CD14-positive monocyte (primary cell): Measurements from ENCODE around the gene LRIG1. TPM values are rescaled to one million over a fixed set of nuclear protein-coding genes. Genes with fewer than 3 reads are reported as not detected.

Experiments
- DNase-seq, 3 donors: peaks; one replicate each; pipeline ENCODE4 v3.0.0-alpha.2; 2011 to 2022
- H2AFZ ChIP-seq: 2 replicates; pipeline ENCODE4 v1.6.0; 2012; ENCODE audit warnings: mild to moderate bottlenecking, low read depth, low read length, inconsistent platforms; ENCODE audit not compliant: insufficient read depth, poor library complexity, severe bottlenecking
- H3K27ac ChIP-seq, 2 donors: 1 replicate in 1 of 2; 2 replicates in 1 of 2; pipeline ENCODE4 v1.5.1; 2012 to 2013; ENCODE audit warnings: low read length in 2 of 2, control low read depth in 1 of 2, inconsistent platforms in 1 of 2, low read depth in 1 of 2, mild to moderate bottlenecking in 1 of 2
- H3K27me3 ChIP-seq, 2 donors: one replicate each; pipeline versions ENCODE4 v1.6.0 to v1.6.1; 2011 to 2013; ENCODE audit warnings: low read length in 2 of 2; ENCODE audit not compliant: control insufficient read depth in 2 of 2, insufficient read depth in 2 of 2
- H3K36me3 ChIP-seq, 2 donors: replicated peaks in 1 of 2; 1 replicate in 1 of 2; 2 replicates in 1 of 2; pipeline versions ENCODE4 v1.5.1 to v1.6.1; 2012 to 2013; ENCODE audit warnings: low read length in 2 of 2, control low read depth in 1 of 2, inconsistent platforms in 1 of 2, mild to moderate bottlenecking in 1 of 2; ENCODE audit not compliant: insufficient read depth in 2 of 2, control insufficient read depth in 1 of 2
- H3K4me1 ChIP-seq, 2 donors: 1 replicate in 1 of 2; 2 replicates in 1 of 2; pipeline versions ENCODE4 v1.5.1 to v1.6.1; 2012 to 2013; ENCODE audit warnings: low read length in 2 of 2, control low read depth in 1 of 2, inconsistent platforms in 1 of 2, mild to moderate bottlenecking in 1 of 2, moderate library complexity in 1 of 2; ENCODE audit not compliant: insufficient read depth in 2 of 2, control insufficient read depth in 1 of 2
- H3K4me2 ChIP-seq: replicated peaks from 2 replicates; pipeline ENCODE3; 2012; ENCODE audit warnings: low read length, moderate library complexity, mild to moderate bottlenecking; ENCODE audit not compliant: poor library complexity, severe bottlenecking; ENCODE audit errors: extremely low read depth
- H3K4me3 ChIP-seq, 3 experiments: fragments of 200-600 bp in 1 of 3; sonication (generic) in 1 of 3; replicated peaks in 1 of 3; 1 replicate in 2 of 3; 2 replicates in 1 of 3; pipeline ENCODE4 v1.5.1; 2011 to 2013; ENCODE audit warnings: low read length in 3 of 3, mild to moderate bottlenecking in 3 of 3, control low read depth in 2 of 3, low read depth in 2 of 3, inconsistent platforms in 1 of 3, moderate library complexity in 1 of 3
- H3K79me2 ChIP-seq: 2 replicates; pipeline ENCODE4 v1.6.0; 2012; ENCODE audit warnings: mild to moderate bottlenecking, control low read depth, inconsistent platforms, low read length, moderate library complexity; ENCODE audit not compliant: insufficient read depth
- H3K9ac ChIP-seq: 2 replicates; pipeline ENCODE4 v1.6.0; 2017; ENCODE audit warnings: low read length, mild to moderate bottlenecking; ENCODE audit not compliant: insufficient read depth, poor library complexity, severe bottlenecking
- H3K9me3 ChIP-seq, 2 donors: replicated peaks in 1 of 2; 1 replicate in 1 of 2; 2 replicates in 1 of 2; pipeline versions ENCODE4 v1.5.1 to v1.6.1; 2012 to 2013; ENCODE audit warnings: low read length in 2 of 2, control low read depth in 1 of 2; ENCODE audit not compliant: control insufficient read depth in 1 of 2, insufficient read depth in 1 of 2
- H4K20me1 ChIP-seq: 2 replicates; pipeline ENCODE4 v1.6.0; 2012; ENCODE audit warnings: mild to moderate bottlenecking, low read length, control low read depth, moderate library complexity; ENCODE audit not compliant: insufficient read depth
- H3K27ac Mint-ChIP-seq, 7 donors: one replicate each; pipeline ENCODE4 v1.8.0; 2020; ENCODE audit warnings: mild to moderate bottlenecking in 7 of 7, mixed read lengths in 7 of 7, moderate library complexity in 6 of 7, inconsistent platforms in 2 of 7
- H3K27me3 Mint-ChIP-seq, 3 donors: one replicate each; pipeline ENCODE4 v1.8.0; 2021 to 2022; ENCODE audit warnings: low read depth in 3 of 3, mild to moderate bottlenecking in 3 of 3, mixed read lengths in 3 of 3, moderate library complexity in 3 of 3, inconsistent platforms in 1 of 3
- H3K36me3 Mint-ChIP-seq, 2 donors: one replicate each; pipeline ENCODE4 v1.8.0; 2020; ENCODE audit warnings: mixed read lengths in 2 of 2, inconsistent platforms in 1 of 2, mild to moderate bottlenecking in 1 of 2
- H3K4me1 Mint-ChIP-seq: one replicate; pipeline ENCODE4 v1.8.0; 2020; ENCODE audit warnings: mild to moderate bottlenecking, mixed read lengths
- H3K4me3 Mint-ChIP-seq, 2 donors: one replicate each; pipeline ENCODE4 v1.8.0; 2020; ENCODE audit warnings: mild to moderate bottlenecking in 2 of 2, mixed read lengths in 2 of 2, moderate library complexity in 1 of 2
- H3K9me3 Mint-ChIP-seq, 7 donors: one replicate each; pipeline ENCODE4 v1.8.0; 2020 to 2022; ENCODE audit warnings: mixed read lengths in 7 of 7, mild to moderate bottlenecking in 6 of 7, moderate library complexity in 6 of 7, inconsistent platforms in 2 of 7
- CTCF ChIP-seq: fragments of 200-600 bp; IDR thresholded peaks from one replicate; pipeline ENCODE4 v1.8.0; 2022; ENCODE audit warnings: antibody characterized with exemption, mild to moderate bottlenecking
- WGBS: methylation state at CpG from one replicate; pipeline ENCODE4 v1.1.5; 2013; ENCODE audit warnings: missing lambda C conversion rate; ENCODE audit not compliant: insufficient coverage; 5-methylcytosine and 5-hydroxymethylcytosine counted together
- intact Hi-C, 2 donors: fragments of 100-400 bp; cut with micrococcal nuclease; formaldehyde crosslinking; loops; one replicate each; pipeline versions ENCODE4 v1.15.0 to v1.15.1; 2023
- polyA plus RNA-seq, 3 donors: library from polyadenylated mRNA; depleted of rRNA in 1 of 3; unstranded in 2 of 3; stranded (reverse) in 1 of 3; fragments of 300-500 nt in 2 of 3; fragments of >200 nt in 1 of 3; fragmentation: Illumina TruSeq in 2 of 3; gene quantifications; 1 replicate in 2 of 3; 2 replicates in 1 of 3; pipeline ENCODE4 v1.2.3, GENCODE V29; 2012 to 2021

LRIG1 gene
- polyA plus RNA-seq, 3 donors = 0.82 to 1.9 (median 1.0) TPM

GRCh38 chr3:66473181-66473580 is 27.6 kb downstream of the LRIG1 start:
- no peak overlapping the region for H2AFZ ChIP-seq
- H3K27ac ChIP-seq = no peak overlapping the region
- no peaks in the 10 kb centered on the region for H4K20me1 ChIP-seq
- H3K79me2 ChIP-seq = no peaks in the 10 kb centered on the region
- peaks cover 16 to 25% of the 10 kb centered on the region in 2 donors for H3K4me1 ChIP-seq
- H3K9me3 ChIP-seq = no peaks in the 10 kb centered on the region
- Mint-ChIP-seq H3K4me3 (peak overlapping the region in 1 of 2 donors; percentile 37), H3K27ac (peak overlapping the region in 2 of 7 donors; percentile 49 to 51), H3K36me3 (no peaks in the 10 kb centered on the region), H3K27me3 (peaks cover 0 to 3% (median 0%) of the 10 kb centered on the region in 3 donors), H3K4me1 (peaks cover 33% of the 10 kb centered on the region), H3K9me3 (peaks cover 0 to 2% (median 0%) of the 10 kb centered on the region in 7 donors)
- WGBS = 68% methylated on average over 2 of the region's 4 CpGs
- H3K9ac ChIP-seq = no peak overlapping the region
- H3K4me3 ChIP-seq = no peak overlapping the region
- H3K36me3 ChIP-seq = no peaks in the 10 kb centered on the region
- intact Hi-C loops = no loop called here
- peak overlapping the region; percentile 5 for H3K4me2 ChIP-seq
- no peaks in the 10 kb centered on the region for H3K27me3 ChIP-seq
- peak in 1 of 3 donors; percentile 26 for DNase-seq
- no peak for TF ChIP-seq CTCF

GRCh38 chr3:66472313-66473134 is 28.3 kb downstream of the LRIG1 start:
- no peaks in the 10 kb centered on the region for H3K36me3 Mint-ChIP-seq
- no peak for TF ChIP-seq CTCF
- Histone ChIP-seq H3K36me3 (no peaks in the 10 kb centered on the region), H3K4me3 (no peak overlapping the region), H3K27me3 (no peaks in the 10 kb centered on the region), H4K20me1 (no peaks in the 10 kb centered on the region), H3K4me2 (peak overlapping the region; percentile 5), H2AFZ (no peak overlapping the region), H3K9ac (no peak overlapping the region), H3K79me2 (no peaks in the 10 kb centered on the region), H3K9me3 (no peaks in the 10 kb centered on the region), H3K27ac (no peak overlapping the region), H3K4me1 (peaks cover 16 to 25% of the 10 kb centered on the region in 2 donors)
- peaks cover 0 to 2% (median 0%) of the 10 kb centered on the region in 7 donors for H3K9me3 Mint-ChIP-seq
- H3K27me3 Mint-ChIP-seq = peaks cover 0 to 3% (median 0%) of the 10 kb centered on the region in 3 donors
- peak overlapping the region in 1 of 2 donors; percentile 13 for H3K4me3 Mint-ChIP-seq
- H3K4me1 Mint-ChIP-seq = peaks cover 33% of the 10 kb centered on the region
- peak; percentile 42 to 92 (median 43) for DNase-seq
- 8% methylated on average over 4 of the region's 12 CpGs for WGBS
- H3K27ac Mint-ChIP-seq = peak overlapping the region in 2 of 7 donors; percentile 64 to 85
- intact Hi-C loops = no loop called here
